ENCODE measurements around the gene TMEM25.
"Not testable (repeated sequence)": the region's sequence is repeated elsewhere in the genome, so short reads cannot be mapped to it uniquely, and the experiment has no call there.

Gene TMEM25

GRCh38 chr11:118530683-118531596, at the start of gene TMEM25:
TMEM25 (plus strand) TSS chr11:118531192; CDS start chr11:118531802, 610 bp downstream.
- DNase-seq: peak; percentile 79

- not testable (repeated sequence) for DNase-seq
Observed at GRCh38 chr11:118481238-118481637, 49.8 kb upstream of the TMEM25 start.

GRCh38 chr11:118484405-118484804, 46.6 kb upstream of the TMEM25 start:
- DNase-seq: no peak

- no peak for DNase-seq
Observed at GRCh38 chr11:118485273-118485672, 45.7 kb upstream of the TMEM25 start.

GRCh38 chr11:118488480-118489109, 42.4 kb upstream of the TMEM25 start:
- peak; percentile 62 for DNase-seq

- no peak for DNase-seq
Observed at GRCh38 chr11:118491041-118491440, 40.0 kb upstream of the TMEM25 start.

- DNase-seq: no peak
Observed at GRCh38 chr11:118497831-118498230, 33.2 kb upstream of the TMEM25 start.

GRCh38 chr11:118503216-118503615, 27.8 kb upstream of the TMEM25 start:
- DNase-seq: no peak

- no peak for DNase-seq
Observed at GRCh38 chr11:118511601-118512000, 19.4 kb upstream of the TMEM25 start.

- DNase-seq: no peak
Observed at GRCh38 chr11:118514103-118514502, 16.9 kb upstream of the TMEM25 start.

- DNase-seq: no peak
Observed at GRCh38 chr11:118519549-118519948, 11.4 kb upstream of the TMEM25 start.

- DNase-seq: no peak
Observed at GRCh38 chr11:118521892-118522311, 9.1 kb upstream of the TMEM25 start.

- no peak for DNase-seq
Observed at GRCh38 chr11:118522571-118523072, 8.4 kb upstream of the TMEM25 start.

GRCh38 chr11:118524356-118524755, 6.6 kb upstream of the TMEM25 start:
- DNase-seq: no peak

- DNase-seq: no peak
Observed at GRCh38 chr11:118524757-118525470, 6.1 kb upstream of the TMEM25 start.

GRCh38 chr11:118526688-118527087, 4.3 kb upstream of the TMEM25 start:
- no peak for DNase-seq

GRCh38 chr11:118527109-118527508, 3.9 kb upstream of the TMEM25 start, which contains the start of gene TTC36:
TTC36 (plus strand) TSS chr11:118527474; CDS start chr11:118527495, 21 bp downstream.
- no peak for DNase-seq

- DNase-seq: no peak
Observed at GRCh38 chr11:118528511-118528910, 2.5 kb upstream of the TMEM25 start.

- DNase-seq: no peak
Observed at GRCh38 chr11:118529584-118530175, 1.3 kb upstream of the TMEM25 start.

GRCh38 chr11:118530180-118530682, 761 bp upstream of the TMEM25 start:
- DNase-seq: no peak

- DNase-seq: no peak
Observed at GRCh38 chr11:118531597-118532084, 649 bp downstream of the TMEM25 start.

- no peak for DNase-seq
Observed at GRCh38 chr11:118532091-118532490, 1.1 kb downstream of the TMEM25 start.
